Retinal pigment epithelial cell (primary cell): ENCODE measurements around the gene ADAMTS2.

Source experiments
- DNase-seq: peaks from one replicate; pipeline ENCODE4 v3.0.0-alpha.2; 2010; ENCODE audit warnings: low read depth
- H3K4me3 ChIP-seq: 2 replicates; pipeline ENCODE4 v1.5.1; 2011; ENCODE audit warnings: mild to moderate bottlenecking, low read length, control low read depth, moderate library complexity
- TF ChIP-seq, protein P1 (sequence below): conservative IDR thresholded peaks from 2 replicates; pipeline ENCODE4 v1.5.1; 2011; ENCODE audit warnings: low read depth, low read length, control low read depth, inconsistent platforms

The ADAMTS2 gene

DNA sequence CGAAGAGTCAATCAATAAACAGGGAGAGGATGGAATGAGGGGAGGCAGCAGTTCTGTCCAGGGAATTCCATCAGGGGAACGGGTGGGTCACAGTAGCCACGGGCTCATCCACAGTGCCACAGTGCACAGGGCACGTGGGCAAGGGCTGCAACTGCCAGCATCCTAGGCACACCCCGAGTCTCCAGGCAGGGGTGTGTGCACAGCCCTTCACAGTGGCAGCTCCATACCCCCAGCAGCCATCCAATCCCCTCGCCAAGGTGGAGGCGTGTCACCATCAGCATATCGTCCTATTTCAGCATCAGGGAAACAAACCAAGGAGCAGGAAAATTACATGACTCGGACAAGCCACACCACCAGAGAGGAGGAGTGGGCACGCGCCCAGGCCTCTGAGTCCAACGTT lies 133.6 kb downstream of the ADAMTS2 start:
- DNase-seq = no peak
- TF ChIP-seq, protein P1, sequence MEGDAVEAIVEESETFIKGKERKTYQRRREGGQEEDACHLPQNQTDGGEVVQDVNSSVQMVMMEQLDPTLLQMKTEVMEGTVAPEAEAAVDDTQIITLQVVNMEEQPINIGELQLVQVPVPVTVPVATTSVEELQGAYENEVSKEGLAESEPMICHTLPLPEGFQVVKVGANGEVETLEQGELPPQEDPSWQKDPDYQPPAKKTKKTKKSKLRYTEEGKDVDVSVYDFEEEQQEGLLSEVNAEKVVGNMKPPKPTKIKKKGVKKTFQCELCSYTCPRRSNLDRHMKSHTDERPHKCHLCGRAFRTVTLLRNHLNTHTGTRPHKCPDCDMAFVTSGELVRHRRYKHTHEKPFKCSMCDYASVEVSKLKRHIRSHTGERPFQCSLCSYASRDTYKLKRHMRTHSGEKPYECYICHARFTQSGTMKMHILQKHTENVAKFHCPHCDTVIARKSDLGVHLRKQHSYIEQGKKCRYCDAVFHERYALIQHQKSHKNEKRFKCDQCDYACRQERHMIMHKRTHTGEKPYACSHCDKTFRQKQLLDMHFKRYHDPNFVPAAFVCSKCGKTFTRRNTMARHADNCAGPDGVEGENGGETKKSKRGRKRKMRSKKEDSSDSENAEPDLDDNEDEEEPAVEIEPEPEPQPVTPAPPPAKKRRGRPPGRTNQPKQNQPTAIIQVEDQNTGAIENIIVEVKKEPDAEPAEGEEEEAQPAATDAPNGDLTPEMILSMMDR = no peak

GRCh38 chr5:179211068-179211467 lies 134.2 kb downstream of the ADAMTS2 start:
- no peak overlapping the region for H3K4me3 ChIP-seq
- TF ChIP-seq, protein P1 = no peak
- DNase-seq = no peak

More for the DNA sequence above, 133.6 kb downstream of the ADAMTS2 start:
- H3K4me3 ChIP-seq = no peak overlapping the region

- TF ChIP-seq, protein P1 = no peak
- no peak overlapping the region for H3K4me3 ChIP-seq
- no peak for DNase-seq
Observed at GRCh38 chr5:179210478-179210877, 134.8 kb downstream of the ADAMTS2 start.

DNA sequence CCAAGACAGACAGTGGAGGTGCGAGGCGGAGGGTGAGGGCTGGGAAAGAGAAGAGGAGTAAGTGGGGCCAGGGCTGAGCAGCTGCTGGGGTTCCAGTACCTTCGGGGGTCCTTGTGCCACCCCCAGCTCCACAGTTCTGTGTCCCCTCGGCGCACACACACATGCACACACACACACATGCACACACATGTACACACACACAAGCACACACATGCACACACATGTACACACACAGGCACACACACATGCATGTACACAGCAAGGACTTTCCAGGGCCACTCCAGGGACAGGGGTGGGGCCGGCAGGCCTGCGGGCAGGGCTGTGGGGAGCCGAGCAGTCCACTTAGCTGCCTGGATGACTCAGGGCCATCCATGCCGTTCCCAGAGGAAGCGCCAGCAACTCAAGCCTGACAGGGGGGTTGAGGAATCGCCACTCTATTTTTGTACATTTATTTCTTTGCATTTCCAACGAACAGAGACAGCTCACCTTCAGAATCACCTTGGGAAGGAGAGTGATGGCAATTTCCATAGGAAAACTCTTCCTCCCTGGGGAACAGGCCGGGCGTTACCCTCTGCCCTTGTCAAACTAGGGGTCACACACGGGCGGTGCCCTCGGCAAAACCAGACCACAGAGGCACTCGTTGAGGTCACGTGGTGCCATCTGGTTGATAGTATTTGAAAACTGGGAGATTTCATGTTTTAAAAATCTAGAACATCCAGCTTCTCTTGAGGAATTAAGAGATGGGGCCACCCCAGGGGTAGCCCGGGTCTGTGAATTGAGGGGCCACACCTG lies 135.7 kb downstream of the ADAMTS2 start:
- H3K4me3 ChIP-seq = no peak overlapping the region
- DNase-seq = no peak
- TF ChIP-seq, protein P1 = no peak

- no peak for DNase-seq
- TF ChIP-seq, protein P1 = no peak
- no peak overlapping the region for H3K4me3 ChIP-seq
Observed at GRCh38 chr5:179208706-179209358, 136.4 kb downstream of the ADAMTS2 start.

DNA sequence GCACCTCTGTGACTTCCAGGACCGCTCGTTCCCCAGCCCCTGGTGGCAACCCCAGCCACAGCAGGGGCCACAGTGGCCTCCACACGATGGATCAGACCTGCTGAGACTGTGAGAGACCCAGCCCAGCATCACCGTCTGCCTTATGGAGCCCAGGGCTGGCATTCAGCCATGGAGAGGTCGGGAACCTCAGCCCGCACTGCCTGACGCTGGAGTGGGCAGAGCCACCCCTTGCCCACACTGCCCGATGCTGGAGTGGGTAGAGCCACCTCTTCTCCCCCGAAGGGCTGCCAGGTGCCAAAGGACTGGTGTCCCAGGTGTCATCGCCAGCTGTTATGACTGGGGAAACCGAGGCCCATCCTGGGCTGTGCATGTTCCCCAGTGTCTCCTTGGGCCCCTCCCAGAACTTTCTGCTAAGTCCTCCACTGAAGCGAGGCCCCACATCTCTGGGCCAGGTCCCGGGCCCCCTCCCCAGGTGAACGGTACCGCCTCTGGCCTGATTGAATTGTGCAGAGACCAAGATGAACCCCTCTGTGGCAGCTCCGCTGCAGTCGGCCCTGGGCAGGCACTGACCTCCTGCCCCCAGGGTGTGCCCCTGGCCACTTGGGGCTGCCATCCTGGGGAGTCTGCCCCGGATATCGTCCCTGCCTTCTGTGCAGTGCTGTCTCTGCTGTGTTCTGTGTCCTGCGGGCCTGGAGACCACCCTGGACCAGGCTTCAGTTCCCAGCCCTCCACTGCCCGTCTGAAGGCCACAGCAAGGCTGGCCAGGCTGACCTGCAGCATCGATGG lies 137.1 kb downstream of the ADAMTS2 start:
- H3K4me3 ChIP-seq = no peak overlapping the region
- TF ChIP-seq, protein P1 = no peak
- no peak for DNase-seq
